T-helper 2 cell (primary cell): Measurements from ENCODE around the gene CCP110.

Experiments used
- DNase-seq, 5 experiments: peaks; one replicate each; pipeline versions ENCODE4 v3.0.0 to v3.0.0-alpha.2; 2012 to 2022

CCP110 gene

DNA sequence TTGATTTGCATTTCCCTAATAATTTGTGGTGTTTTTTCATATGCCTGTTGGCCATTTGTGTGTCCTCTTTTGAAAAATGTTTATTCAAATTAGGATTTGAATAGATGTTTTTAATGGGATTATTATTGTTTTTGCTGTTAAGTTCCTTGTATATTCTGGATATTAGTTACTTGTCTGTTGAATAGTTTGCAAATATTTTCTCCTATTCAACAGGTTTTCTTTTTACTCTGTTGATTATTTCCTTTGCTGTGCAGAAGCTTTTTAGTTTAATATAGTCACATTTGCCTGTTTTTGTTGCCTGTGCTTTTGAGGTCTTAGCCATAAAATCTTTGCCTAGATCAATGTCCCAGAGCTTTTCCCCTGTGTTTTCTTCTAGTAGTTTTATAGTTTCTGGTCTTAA is 11.4 kb upstream of the CCP110 start:
- no peak for DNase-seq

DNA sequence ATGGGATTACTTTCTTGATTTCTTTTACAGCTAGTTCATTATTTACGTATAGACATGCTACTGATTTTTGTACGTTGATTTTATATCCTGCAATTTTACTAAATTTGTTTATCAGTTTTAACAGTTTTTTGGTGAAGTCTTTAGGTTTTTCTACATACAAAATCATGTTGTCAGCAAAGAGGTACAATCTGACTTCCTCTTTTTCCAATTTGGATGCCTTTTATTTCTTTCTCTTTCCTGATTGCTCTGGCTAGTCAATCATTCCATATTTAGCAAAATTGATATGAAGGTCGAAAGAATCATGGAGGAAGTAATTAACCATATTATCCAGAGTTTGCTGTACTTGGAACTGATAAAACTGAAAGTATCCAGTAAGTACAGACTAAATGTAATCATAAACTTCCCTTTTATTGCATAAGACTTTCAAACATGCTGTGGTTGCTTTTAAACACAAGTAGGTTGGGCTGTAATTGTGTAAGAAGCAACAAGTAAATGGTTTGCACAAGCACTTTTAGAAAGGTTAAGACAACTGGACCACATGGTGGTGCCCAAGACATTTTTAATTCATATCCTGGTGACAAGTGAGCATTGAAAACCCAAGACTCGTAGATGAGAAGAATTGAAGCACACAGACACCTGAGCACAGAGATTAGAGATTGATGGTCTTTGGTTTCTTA is 10.2 kb upstream of the CCP110 start:
- no peak for DNase-seq

DNA sequence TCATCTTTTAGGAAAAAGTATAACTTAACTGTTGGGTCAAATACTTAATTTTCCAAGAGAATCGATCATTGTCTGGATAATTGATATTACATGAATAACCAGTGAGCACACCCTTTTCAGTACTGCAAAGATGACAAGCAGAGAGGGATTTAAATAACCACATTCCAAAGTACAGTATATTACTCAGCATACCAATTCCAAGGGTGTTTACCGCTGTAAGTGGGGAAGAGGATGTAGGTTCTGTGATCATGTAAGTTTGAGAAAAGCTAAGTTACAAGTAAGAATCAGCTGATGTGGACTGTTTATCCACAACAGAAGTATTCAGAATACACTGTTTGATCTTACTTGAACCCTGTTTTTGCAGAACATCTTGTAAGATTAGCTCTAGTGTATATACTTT is 8.0 kb upstream of the CCP110 start:
- no peak for DNase-seq

DNA sequence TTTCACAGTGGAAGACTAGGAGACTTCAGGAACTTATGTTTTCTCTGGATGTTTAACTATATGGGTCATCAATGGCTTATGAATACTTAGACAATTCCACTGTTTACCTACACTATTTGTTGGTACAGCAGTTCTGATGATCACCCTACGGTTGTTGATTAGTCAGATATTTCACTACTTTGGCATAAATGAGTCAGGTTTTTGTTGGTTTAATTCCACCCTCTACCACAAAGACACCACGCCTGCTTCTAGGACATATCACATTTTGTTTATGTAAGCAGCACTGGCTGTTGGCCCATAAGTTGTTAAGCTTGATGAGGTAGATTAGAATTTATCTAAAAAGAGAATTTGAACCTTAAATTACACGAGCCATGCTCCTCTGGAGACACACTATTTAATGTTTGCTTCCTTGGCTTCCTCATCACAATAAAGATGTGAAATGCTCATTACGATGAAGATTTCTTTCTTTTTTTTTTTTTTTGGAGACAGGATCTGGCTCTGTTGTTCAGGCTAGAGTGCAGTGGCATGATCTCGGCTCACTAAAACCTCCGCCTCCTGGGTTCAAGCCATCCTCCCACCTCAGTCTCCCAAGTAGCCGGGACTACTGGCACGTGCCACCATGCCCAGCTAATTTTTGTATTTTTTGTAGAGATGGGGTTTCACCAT is 6.2 kb upstream of the CCP110 start:
- peak in 1 of 5 experiments; percentile 92 for DNase-seq

DNA sequence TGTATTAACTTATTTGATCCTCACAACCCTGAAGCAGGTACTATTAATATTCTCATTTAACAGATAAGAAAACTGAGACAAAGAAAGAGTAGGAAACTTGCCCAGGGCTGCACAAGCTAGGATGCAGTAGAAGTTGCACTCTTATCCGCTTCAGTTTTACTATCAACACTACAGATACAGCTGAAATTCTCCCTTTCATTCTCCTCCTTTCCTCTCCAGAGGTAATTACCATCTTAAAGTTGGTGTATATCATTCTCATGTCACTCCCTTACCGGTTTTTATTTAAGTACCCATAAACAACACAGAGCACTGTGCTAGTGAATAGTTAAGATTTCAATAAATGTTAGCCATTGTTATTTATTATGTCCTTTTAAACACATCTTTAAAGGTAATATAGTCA is 5.4 kb upstream of the CCP110 start:
- DNase-seq = no peak

DNA sequence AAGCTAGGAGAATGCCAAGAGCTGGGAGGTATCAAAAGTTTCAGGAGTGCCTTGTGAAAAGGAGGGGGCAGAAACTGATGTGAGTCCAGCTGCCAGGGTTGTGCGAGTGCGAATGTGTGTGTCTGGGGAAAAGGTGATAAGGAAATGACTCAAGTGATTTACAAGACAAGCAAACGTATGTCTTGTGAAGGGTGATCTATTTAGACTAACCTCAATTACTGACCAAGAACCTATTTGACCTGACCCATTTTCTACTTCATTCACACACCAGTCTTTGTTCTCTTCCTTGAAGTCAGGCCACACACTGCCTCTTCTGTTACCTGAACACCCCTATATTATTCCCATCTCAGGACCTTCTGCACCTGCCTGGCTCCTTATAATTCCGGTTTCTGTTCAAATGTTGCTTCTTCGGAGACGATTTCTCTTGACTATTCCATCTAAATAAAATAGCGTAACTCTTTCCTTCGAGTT is 2.8 kb upstream of the CCP110 start:
- peak in 1 of 5 experiments; percentile 44 for DNase-seq

DNA sequence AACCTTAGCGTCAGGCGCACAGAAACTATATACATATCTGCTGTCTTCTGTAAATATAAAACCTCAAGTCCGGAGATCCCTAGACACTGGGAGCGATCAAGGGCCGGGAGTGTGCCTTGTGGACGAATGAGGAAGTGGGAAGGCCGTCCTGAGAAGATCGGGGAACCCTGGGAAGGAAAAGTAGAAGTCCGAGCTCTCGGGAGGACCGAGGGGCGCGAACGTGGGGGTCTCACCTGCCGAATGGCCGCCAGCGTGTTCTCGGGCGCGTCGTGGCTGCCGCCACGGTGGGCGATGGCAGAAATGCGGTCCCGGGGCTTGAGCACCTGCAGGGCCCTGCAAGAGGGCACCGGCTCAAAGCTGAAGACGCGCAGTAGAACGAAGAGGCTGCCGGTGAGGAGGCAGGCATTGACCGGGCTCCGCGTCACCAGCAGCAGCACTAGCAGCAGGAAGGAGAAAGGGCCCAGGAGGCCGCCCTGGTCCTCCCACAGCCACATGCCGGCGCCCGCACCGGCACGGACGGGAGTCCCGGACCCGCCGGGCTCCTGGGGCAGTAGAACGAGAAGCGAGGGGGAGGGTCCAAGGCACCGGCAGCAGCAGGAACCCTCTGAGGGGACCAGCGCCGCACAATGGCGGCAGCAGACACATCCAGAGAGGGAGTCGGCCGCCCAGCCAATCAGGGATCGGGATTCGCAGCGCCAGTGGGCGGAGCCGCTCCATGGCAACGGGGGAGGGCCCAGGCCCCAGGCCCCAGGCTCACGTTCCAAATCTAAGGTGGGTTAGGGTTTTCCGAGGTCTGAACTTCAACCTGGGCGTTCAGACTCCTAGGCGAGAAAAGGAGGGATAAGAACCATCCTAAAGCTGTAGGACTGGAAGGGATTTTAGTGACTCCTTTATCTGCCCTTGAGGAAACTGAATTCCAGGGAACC is 2.0 kb upstream of the CCP110 start, which contains the start of gene GDE1:
Gene GDE1, minus strand, starts transcription at position 628 of the 926 bp plus-strand sequence. Its CDS starts 134 bp downstream, at position 494.
- peak; percentile 84 to 95 (median 93) for DNase-seq

DNA sequence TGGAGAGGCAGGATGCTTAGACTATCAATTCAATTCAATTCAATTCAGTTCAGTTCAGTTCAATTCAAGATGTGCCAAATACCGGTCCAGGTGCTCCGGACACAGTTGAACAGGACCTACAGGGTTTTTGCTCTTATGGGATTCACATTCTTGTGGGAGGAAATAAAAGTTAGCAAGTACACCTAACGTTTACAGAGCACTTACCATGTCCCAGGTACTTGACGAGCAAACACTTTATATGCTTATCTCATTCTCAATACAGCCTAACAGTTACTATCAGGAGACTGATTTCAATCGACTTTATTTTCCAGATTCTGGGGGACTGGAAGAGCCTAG is 1.4 kb upstream of the CCP110 start:
- DNase-seq = no peak

DNA sequence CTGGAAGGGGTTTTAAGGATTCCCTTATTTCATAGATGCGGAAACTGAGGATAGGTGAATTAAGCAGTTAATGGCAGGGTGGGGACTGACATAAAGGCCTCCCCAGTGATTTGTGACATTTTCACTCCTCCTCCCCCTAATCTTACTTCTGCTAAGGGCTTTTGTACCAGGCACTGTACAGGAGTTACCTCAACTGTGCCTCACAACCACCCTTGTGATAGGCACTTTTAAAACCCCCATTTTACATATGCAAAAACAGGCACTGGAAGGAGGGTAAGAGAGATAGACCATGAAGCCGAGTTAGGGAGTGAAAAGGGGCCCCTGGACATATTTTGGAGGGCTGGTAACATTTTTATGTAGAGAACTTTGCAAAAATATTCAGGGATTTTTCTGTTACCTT is 982 bp upstream of the CCP110 start:
- no peak for DNase-seq

DNA sequence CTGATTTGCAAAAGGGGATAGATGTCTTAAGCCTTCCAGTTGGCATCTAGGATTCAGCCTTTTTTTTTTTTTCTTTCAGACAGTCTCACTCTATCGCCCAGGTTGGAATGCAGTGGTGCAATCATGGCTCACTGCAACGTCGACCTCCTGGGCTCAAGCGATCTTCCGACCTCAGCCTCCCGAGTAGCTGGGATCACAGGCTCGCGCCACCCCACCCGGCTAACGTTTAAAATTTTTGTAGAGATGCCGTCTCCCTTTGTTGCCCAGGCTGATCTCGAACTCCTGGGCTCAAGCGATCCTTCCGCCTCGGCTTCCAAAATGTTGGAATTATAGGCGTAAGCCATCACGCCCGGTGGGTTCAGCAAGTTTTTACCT is 571 bp upstream of the CCP110 start:
- no peak for DNase-seq

DNA sequence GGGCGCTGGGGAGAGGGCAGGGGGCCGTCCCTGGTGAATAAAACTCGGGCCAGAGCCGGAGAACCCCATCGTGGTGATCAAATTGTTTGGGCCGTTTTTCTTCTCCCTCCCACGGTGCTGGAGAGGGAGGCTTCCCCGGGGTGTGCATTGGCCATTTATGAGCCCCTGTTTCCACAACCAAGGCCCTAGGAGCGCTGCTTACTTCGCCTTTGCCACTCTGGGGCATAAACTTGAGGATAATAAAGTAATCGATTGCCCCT is 544 bp downstream of the CCP110 start:
- DNase-seq = no peak

DNA sequence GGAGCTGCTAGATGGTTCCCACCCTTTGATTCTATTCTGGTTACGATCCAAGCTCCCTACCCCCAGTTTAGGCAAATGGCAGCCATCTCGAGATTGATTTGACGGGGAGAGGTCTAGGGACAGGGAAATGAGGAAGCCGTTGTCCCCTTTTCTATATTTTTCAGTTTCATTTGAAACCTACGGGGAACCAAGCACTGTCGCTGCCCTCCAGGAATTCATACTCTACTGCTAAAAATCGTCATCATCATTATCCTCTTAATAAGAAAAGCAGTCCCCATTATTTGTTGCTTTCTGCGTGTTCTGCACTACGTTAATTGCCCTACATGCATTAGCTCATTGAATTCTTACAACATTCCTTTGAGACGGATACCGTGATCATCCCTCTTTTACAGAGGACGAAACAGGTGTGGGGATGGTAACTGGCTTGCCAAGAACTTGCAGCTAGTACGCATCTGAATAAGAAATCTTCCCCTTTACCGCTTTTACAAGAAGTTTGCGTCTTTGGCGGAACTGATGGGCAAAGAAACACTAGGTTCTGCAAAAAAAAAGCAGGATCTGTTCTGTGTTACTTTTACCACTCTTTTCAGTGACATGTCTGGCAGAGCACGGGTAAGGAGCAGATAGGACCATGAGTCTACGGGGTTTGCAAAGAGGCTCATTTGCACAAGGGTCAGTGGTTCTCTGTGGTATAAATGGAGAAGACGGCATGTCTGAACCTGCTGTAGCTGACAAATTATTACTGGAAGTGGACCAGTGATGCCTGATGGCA is 1.1 kb downstream of the CCP110 start:
- DNase-seq = peak in 1 of 5 experiments; percentile 22

DNA sequence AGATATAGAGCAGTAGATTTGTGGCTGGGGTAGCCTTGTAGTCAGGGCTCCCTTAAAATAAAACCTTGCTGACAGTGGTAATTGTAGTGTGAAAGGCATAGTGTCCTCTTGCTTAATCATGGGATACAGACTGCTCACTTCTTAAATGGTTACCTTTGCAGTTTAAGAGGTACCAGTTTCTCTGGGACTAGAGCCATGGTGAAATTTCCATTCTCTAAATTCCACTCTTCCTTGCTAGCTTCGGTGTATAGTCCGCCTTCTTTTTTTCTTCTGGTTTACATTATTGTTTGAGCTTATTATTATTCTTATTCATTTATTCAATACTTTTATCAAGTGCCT is 1.6 kb downstream of the CCP110 start:
- DNase-seq = no peak

DNA sequence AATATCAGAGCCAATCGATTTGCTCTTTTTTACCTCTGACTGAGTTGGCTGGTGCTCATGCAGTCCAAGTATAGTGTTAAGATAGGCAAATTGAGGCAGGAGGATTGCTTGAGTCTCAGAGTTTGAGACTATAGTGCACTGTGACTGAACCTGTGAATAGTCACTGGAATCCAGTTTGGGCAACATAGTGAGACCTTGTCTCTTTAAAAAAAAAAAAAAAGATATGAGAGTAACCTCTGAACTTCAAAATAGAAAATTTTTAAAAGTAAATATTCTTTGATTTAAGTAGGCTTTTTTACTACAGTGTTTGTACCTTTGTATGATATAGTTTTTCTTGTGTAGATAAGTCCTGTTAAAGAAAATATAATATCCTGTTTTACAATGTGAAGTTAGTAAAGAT is 3.4 kb downstream of the CCP110 start:
- no peak for DNase-seq

DNA sequence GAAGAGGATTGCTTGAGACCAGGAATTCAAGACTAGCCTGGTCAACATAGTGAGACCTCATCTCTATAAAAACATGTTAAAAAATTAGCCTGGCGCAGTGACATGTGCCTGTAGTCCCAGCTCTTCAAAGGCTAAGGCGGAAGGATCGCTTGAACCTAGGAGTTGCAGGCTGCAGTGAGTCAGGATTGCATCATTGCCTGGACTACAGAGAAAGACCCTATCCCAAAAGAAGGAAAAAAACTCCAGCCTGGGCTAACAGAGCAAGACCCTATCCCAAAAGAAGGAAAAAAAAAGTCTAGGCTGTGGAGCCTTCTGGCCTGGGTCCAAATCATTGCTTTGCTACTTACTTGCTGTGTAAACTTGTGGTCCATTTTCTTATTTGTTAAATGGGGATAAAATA is 4.9 kb downstream of the CCP110 start:
- no peak for DNase-seq

DNA sequence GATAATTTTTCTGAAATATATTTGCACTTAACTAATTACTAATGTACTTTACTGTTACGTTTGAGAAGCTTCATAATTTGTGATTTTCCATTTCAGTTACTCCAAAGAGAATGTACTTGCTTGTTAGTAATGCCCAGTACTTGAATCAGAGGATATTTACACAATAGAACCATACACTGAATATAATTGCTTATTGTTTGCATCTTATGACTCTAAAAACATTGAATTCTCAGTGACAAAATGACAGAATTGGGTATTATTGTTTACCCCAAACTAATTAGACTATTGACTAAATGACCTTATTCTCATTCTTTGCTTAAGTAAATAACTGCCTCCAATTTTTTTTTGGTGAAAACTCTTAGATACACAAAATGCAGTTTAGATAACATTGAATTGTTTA is 8.9 kb downstream of the CCP110 start:
- no peak for DNase-seq

DNA sequence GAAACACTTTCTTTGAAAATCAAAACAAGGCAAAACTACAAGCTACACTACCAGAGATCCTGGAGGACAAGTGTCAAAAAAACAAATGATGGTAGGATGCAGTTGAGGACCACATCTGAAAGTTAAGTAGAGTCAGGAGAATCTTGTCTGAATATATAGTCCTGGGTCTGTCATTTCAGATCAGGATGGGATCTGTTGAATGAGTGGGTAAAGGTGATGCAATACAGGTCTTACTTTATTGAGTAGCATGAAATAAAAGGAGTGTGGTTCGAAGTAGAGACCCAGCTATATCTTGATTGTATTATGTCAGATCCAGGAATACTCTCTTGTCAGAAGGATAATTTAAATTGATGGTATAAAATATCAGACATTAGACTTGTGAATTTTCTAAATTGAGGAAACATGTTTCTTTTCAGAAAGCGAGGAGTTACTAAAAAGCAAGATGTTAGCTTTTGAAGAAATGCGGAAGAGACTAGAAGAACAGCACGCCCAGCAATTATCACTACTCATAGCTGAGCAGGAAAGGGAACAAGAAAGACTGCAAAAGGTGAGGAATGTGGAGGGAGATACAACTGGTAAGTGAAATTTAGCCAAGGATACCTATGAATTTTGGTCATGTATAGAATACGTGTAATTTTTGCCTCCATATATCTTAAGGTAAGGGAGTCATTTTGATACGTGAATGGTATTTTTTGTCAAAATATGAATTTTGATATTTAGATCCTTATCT is 16.7 kb downstream of the CCP110 start:
- DNase-seq = no peak

DNA sequence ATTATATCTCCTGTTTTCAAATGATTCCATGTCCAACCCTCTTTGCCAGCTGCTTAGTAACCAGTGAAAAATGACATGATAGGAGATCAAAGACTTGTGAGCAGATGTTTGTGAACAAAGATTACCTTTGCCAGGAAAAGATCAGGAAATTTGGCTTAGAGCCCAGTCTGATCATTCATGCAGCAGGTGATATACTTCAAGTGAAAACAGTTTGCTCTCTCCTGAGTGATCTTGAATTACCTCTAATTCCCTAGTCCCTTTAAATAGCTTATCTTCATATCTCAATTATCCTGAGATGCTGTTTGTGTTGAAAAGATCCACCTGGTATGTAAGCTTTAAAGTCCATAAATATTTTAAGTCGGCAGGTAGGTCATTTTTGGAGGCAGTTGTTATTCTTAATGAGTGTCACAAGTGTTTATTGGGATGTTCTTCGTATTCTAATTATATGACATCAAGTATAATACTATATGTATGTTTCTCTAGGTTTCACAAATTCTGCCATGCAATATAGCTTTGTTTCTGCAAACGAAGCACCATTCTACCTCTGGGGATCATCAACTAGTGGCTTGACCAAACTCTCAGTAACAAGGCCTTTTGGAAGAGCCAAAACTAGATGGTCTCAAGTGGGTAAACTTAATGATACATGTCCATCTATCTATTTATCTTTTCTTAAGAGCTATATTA is 18.5 kb downstream of the CCP110 start:
- no peak for DNase-seq

DNA sequence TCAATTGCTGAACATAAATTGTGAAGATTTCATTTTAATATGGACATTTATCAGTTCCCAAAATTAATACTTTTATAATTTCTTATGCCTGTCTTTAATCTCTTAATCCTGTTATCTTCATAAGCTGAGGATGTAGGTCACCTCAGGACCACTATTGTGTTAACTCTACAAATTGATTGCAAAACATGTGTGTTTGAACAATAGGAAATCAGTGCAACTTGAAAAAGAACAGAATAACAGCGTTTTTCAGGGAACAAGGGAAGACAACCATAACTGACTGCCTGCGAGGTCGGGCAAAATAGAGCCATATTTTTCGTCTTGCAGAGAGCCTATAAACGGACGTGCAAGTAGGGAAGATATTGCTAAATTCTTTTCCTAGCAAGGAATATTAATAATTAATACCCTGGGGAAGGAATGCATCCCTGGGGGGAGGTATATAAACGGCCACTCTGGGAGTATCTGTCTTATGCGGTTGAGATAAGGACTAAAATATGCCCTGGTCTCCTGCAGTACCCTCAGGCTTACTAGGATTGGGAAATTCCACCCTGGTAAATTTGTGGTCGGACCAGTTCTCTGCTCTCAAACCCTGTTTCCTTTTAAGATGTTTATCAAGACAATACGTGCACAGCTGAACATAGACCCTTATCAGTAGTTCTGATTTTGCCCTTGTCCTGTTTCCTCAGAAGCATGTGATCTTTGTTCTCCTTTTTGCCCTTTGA is 19.7 kb downstream of the CCP110 start:
- DNase-seq = peak in 1 of 5 experiments; percentile 51

DNA sequence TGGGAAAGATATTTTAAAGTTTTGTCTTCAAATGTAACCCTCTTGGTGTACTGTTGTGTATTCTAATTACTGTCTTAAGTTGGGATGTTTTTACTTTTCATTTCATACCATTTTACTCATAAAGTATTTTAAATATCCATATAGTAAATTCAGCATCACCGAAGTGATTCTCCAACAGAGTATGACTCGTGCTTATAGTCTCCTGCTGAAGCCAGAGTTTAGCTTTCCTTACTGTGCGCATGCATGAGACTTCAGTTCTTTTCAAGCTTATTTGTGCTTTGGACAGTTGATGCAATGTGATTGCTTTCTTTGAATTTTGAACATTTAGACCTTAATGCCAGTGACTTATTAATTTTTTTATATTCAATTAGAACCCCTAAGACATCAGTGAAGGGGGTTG is 24.4 kb downstream of the CCP110 start:
- DNase-seq = no peak

DNA sequence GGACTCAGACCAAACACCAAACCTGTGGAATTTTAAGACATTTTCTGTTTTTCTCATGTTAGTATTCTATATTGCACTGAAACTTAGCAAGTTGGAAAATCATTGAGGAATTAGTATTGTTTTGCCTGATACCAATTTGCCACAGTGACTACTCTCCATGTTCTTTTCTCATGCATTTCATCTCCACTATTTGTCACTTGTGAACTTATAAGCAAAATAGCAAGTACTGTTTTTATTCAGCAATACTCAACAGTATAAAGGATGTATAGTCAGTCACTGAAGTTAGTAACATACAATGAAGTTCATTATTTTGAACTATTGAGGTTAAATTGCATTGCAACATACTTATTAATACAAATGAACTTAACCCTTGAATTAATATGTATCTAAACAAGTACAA is 25.9 kb downstream of the CCP110 start:
- DNase-seq = peak in 1 of 5 experiments; percentile 20
